SK-N-MC (cell line): ENCODE measurements around the gene ZNF83.

Experiments used
- EZH2 ChIP-seq: fragments of 200-600 bp; sonication (generic); IDR thresholded peaks from one replicate; pipeline ENCODE4 v1.6.1; 2017; ENCODE audit warnings: antibody characterized with exemption
- FOXP2 ChIP-seq: optimal IDR thresholded peaks from 2 replicates; pipeline ENCODE3; 2011; ENCODE audit warnings: mild to moderate bottlenecking, moderate library complexity; ENCODE audit not compliant: insufficient read depth; ENCODE audit errors: extremely low read length, control extremely low read depth
- POLR2AphosphoS5 ChIP-seq: IDR thresholded peaks from 2 replicates; pipeline ENCODE4 v1.6.1; 2012; ENCODE audit warnings: mild to moderate bottlenecking, low read depth, low read length, borderline replicate concordance

- TF ChIP-seq POLR2AphosphoS5 = no peak
- no peak for TF ChIP-seq FOXP2
- TF ChIP-seq EZH2 = no peak
These were observed 52.6 kb downstream of the ZNF83 start for GRCh38 chr19:52585604-52586003.
